HCT116 (cell line): ENCODE results near the gene APP. TPM values are rescaled to one million over a fixed set of nuclear protein-coding genes. Genes with fewer than 3 reads are reported as not detected.

Source experiments
- ATAC-seq: fragments of 200-7000 bp; cut with Tn5 transposase; 2 replicates; pipeline ENCODE4 v1.9.1; 2020; ENCODE audit warnings: mild to moderate bottlenecking, moderate library complexity
- BruUV-seq: library from RNA; stranded (reverse); fragments of 400-500 nt; replicated peaks from 2 replicates; lab custom pipeline; 2021; lab: Mats Ljungman, UMichigan
- CTCF ChIA-PET: fragments of 300-600 bp; sonication (Branson Sonifier 250); formaldehyde crosslinking; loops from one replicate; lab custom pipeline; 2021; ENCODE audit warnings: antibody characterized with exemption; lab: Charles Lee
- POLR2A ChIA-PET: fragments of 300-600, 350-600 bp; sonication (Branson Sonifier 250); formaldehyde crosslinking; loops from one replicate; lab custom pipeline; 2021; ENCODE audit warnings: antibody characterized with exemption; lab: Charles Lee
- RAD21 ChIA-PET, 2 experiments: fragments of 300-600 bp; sonication (Branson Sonifier 250); formaldehyde crosslinking; loops; one replicate each; lab custom pipeline; 2023; ENCODE audit warnings: low total read pairs in 2 of 2; ENCODE audit not compliant: uncharacterized antibody in 2 of 2, unreplicated experiment in 2 of 2, low non-redundant PET in 1 of 2; lab: Charles Lee
- DNase-seq: peaks from one replicate; pipeline ENCODE4 v3.0.0-alpha.2; 2010; ENCODE audit warnings: low read depth, low spot score
- H2AFZ ChIP-seq: fragments of 200-600 bp; shearing (Covaris generic), sonication (generic); 2 replicates; pipeline ENCODE4 v1.6.1; 2017; ENCODE audit warnings: low read depth, mixed run types, mixed read lengths, antibody characterized with exemption, low read length; ENCODE audit not compliant: poor library complexity, severe bottlenecking
- H3K27ac ChIP-seq: 2 replicates; pipeline ENCODE4 v1.5.1; 2012; ENCODE audit warnings: low read depth, low read length
- H3K27me3 ChIP-seq: fragments of 200-600 bp; sonication (generic); 2 replicates; pipeline ENCODE4 v1.6.1; 2016; ENCODE audit warnings: mixed run types, low read length, mixed read lengths; ENCODE audit not compliant: insufficient read depth
- H3K36me3 ChIP-seq, 2 experiments: fragments of 200-500 bp in 1 of 2; fragments of 200-600 bp in 1 of 2; sonication (Bioruptor generic) in 1 of 2; sonication (generic) in 1 of 2; 2 replicates each; pipeline versions ENCODE4 v1.5.1 to v1.6.1; 2014 to 2016; ENCODE audit warnings: low read length in 2 of 2, inconsistent platforms in 1 of 2, mixed read lengths in 1 of 2, mixed run types in 1 of 2; ENCODE audit not compliant: insufficient read depth in 2 of 2, control insufficient read depth in 1 of 2
- H3K4me1 ChIP-seq, 2 experiments: fragments of 200-600 bp in 1 of 2; sonication (generic) in 1 of 2; 2 replicates each; pipeline versions ENCODE4 v1.5.1 to v1.6.1; 2012 to 2017; ENCODE audit warnings: low read length in 2 of 2, inconsistent platforms in 1 of 2, mild to moderate bottlenecking in 1 of 2, mixed read lengths in 1 of 2, mixed run types in 1 of 2, moderate library complexity in 1 of 2; ENCODE audit not compliant: insufficient read depth in 2 of 2, control insufficient read depth in 1 of 2
- H3K4me2 ChIP-seq: fragments of 200-600 bp; sonication (generic); 2 replicates; pipeline ENCODE4 v1.6.1; 2017; ENCODE audit warnings: mixed run types, low read length, mixed read lengths
- H3K4me3 ChIP-seq, 2 experiments: fragments of 200-600 bp in 1 of 2; sonication (generic) in 1 of 2; replicated peaks in 1 of 2; 2 replicates each; pipeline ENCODE4 v1.5.1; 2011 to 2016; ENCODE audit warnings: low read length in 2 of 2, control low read depth in 1 of 2, low read depth in 1 of 2, mild to moderate bottlenecking in 1 of 2, mixed read lengths in 1 of 2, mixed run types in 1 of 2
- H3K79me2 ChIP-seq: fragments of 200-600 bp; sonication (generic); 2 replicates; pipeline ENCODE4 v1.6.1; 2017; ENCODE audit warnings: mild to moderate bottlenecking, mixed run types, low read length, moderate library complexity, mixed read lengths; ENCODE audit not compliant: insufficient read depth
- H3K9ac ChIP-seq: fragments of 200-600 bp; sonication (generic); 2 replicates; pipeline ENCODE4 v1.6.1; 2016; ENCODE audit warnings: low read length, mixed read lengths
- H3K9me2 ChIP-seq: fragments of 200-600 bp; sonication (generic), shearing (Covaris generic); 2 replicates; pipeline ENCODE4 v1.6.1; 2017; ENCODE audit warnings: mixed run types, mild to moderate bottlenecking, moderate library complexity; ENCODE audit not compliant: insufficient read depth
- H3K9me3 ChIP-seq, 2 experiments: fragments of 200-500 bp in 1 of 2; fragments of 200-600 bp in 1 of 2; sonication (Bioruptor generic) in 1 of 2; sonication (generic) in 1 of 2; 2 replicates each; pipeline ENCODE4 v1.6.1; 2014 to 2017; ENCODE audit warnings: low read length in 2 of 2, mixed read lengths in 2 of 2, inconsistent platforms in 1 of 2, low read depth in 1 of 2, mild to moderate bottlenecking in 1 of 2, mixed run types in 1 of 2, moderate library complexity in 1 of 2; ENCODE audit not compliant: control insufficient read depth in 1 of 2, insufficient read depth in 1 of 2
- H4K20me1 ChIP-seq: fragments of 200-600 bp; sonication (generic), shearing (Covaris generic); 2 replicates; pipeline ENCODE4 v1.6.1; 2017; ENCODE audit warnings: mixed run types, mild to moderate bottlenecking, moderate library complexity; ENCODE audit not compliant: insufficient read depth
- CBX3 ChIP-seq: IDR thresholded peaks from 2 replicates; pipeline ENCODE4 v1.6.1; 2012; ENCODE audit warnings: low read depth
- CEBPB ChIP-seq: IDR thresholded peaks from 2 replicates; pipeline ENCODE4 v1.6.1; 2012; ENCODE audit warnings: low read depth
- EGR1 ChIP-seq: IDR thresholded peaks from 2 replicates; pipeline ENCODE4 v1.6.1; 2012; ENCODE audit warnings: low read depth
- ELF1 ChIP-seq: IDR thresholded peaks from 2 replicates; pipeline ENCODE4 v1.6.1; 2012; ENCODE audit warnings: low read depth, borderline replicate concordance
- EZH2phosphoT487 ChIP-seq: fragments of 200-600 bp; IDR thresholded peaks from 2 replicates; pipeline ENCODE4 v1.6.1; 2018; ENCODE audit warnings: antibody characterized with exemption, borderline replicate concordance
- FOSL1 ChIP-seq: IDR thresholded peaks from 2 replicates; pipeline ENCODE4 v1.6.1; 2012; ENCODE audit warnings: low read depth
- JUND ChIP-seq: IDR thresholded peaks from 2 replicates; pipeline ENCODE4 v1.6.1; 2012
- RAD21 ChIP-seq: IDR thresholded peaks from 2 replicates; pipeline ENCODE4 v1.6.1; 2012; ENCODE audit warnings: low read depth, mild to moderate bottlenecking
- SRF ChIP-seq: IDR thresholded peaks from 2 replicates; pipeline ENCODE4 v1.6.1; 2012; ENCODE audit warnings: low read depth
- TCF7L2 ChIP-seq: IDR thresholded peaks from 2 replicates; pipeline ENCODE4 v1.7.0; 2011; ENCODE audit warnings: borderline replicate concordance, inconsistent platforms; ENCODE audit not compliant: insufficient read depth, insufficient read length; ENCODE audit errors: extremely low read depth
- YY1 ChIP-seq: IDR thresholded peaks from 2 replicates; pipeline ENCODE4 v1.6.1; 2011; ENCODE audit warnings: low read length, low read depth, moderate library complexity, mild to moderate bottlenecking; ENCODE audit not compliant: insufficient replicate concordance; ENCODE audit errors: extremely low read depth
- intact Hi-C: fragments of 100-400 bp; cut with micrococcal nuclease; formaldehyde crosslinking; loops from 2 replicates; pipeline ENCODE4 v1.10.0; 2022
- total RNA-seq: library from RNA; stranded (reverse); gene quantifications from one replicate; pipeline ENCODE4 v1.2.1, GENCODE V29; 2021; ENCODE audit not compliant: unreplicated experiment
- TF ChIP-seq, protein P1 (sequence below): IDR thresholded peaks from 2 replicates; pipeline ENCODE4 v1.6.1; 2012
- TF ChIP-seq, protein P2 (sequence below): IDR thresholded peaks from 2 replicates; pipeline ENCODE4 v1.6.1; 2011; ENCODE audit warnings: mild to moderate bottlenecking, low read length, moderate library complexity; ENCODE audit not compliant: insufficient replicate concordance; ENCODE audit errors: extremely low read depth
- TF ChIP-seq, protein P3 (sequence below), 3 experiments: fragments of 200-600 bp in 1 of 3; sonication (generic) in 1 of 3; IDR thresholded peaks in 2 of 3; conservative IDR thresholded peaks in 1 of 3; 2 replicates each; pipeline ENCODE4 v1.5.1; 2012 to 2017; ENCODE audit warnings: low read depth in 2 of 3, low read length in 2 of 3, antibody characterized with exemption in 1 of 3, borderline replicate concordance in 1 of 3, control low read depth in 1 of 3, mild to moderate bottlenecking in 1 of 3, mixed read lengths in 1 of 3, mixed run types in 1 of 3, moderate library complexity in 1 of 3; ENCODE audit not compliant: insufficient read depth in 1 of 3

APP gene
- total RNA-seq, 1 experiment from 2014 or later: 267 TPM

DNA sequence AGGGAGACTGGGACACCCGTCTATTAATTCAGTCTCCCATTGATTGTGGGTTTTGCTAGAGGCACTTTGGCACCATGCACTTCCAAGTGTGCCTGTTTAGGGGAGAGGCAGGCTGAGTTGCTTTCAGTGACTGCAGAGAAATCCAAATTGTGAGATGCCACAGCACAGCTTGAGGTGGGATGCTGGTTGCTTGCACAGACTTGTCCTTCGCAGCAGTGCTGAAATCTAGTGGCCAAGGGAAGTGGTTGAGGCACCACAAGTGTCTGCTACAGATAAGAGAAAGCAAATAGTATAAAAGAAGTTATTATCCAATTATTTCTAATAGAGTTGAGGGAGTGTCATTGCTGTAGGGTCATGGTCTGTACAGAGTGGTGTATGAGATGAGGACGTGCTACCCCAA lies 40.0 kb upstream of the APP start:
- no peaks in the 10 kb centered on the region for H3K9me3 ChIP-seq
- H3K9me2 ChIP-seq: no peaks in the 10 kb centered on the region
- peaks cover 4% of the 10 kb centered on the region; the same call in 1 of the 2 replicates for H3K27me3 ChIP-seq
- no peaks in the 10 kb centered on the region for H3K4me1 ChIP-seq
- CTCF ChIA-PET: no interaction called here
- no peak for ATAC-seq
- BruUV-seq: no TSS peak
- no peaks in the 10 kb centered on the region for H3K36me3 ChIP-seq
- no peak for TF ChIP-seq JUND
- no peak for TF ChIP-seq TCF7L2
- no peak for TF ChIP-seq EGR1
- TF ChIP-seq CEBPB: no peak
- no peak for TF ChIP-seq FOSL1
- TF ChIP-seq ELF1: no peak
- TF ChIP-seq YY1: no peak
- no peak for TF ChIP-seq SRF
- no peak for TF ChIP-seq RAD21
- TF ChIP-seq, protein P1, sequence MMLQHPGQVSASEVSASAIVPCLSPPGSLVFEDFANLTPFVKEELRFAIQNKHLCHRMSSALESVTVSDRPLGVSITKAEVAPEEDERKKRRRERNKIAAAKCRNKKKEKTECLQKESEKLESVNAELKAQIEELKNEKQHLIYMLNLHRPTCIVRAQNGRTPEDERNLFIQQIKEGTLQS: no peak
- TF ChIP-seq EZH2phosphoT487: no peak
- TF ChIP-seq, protein P2, sequence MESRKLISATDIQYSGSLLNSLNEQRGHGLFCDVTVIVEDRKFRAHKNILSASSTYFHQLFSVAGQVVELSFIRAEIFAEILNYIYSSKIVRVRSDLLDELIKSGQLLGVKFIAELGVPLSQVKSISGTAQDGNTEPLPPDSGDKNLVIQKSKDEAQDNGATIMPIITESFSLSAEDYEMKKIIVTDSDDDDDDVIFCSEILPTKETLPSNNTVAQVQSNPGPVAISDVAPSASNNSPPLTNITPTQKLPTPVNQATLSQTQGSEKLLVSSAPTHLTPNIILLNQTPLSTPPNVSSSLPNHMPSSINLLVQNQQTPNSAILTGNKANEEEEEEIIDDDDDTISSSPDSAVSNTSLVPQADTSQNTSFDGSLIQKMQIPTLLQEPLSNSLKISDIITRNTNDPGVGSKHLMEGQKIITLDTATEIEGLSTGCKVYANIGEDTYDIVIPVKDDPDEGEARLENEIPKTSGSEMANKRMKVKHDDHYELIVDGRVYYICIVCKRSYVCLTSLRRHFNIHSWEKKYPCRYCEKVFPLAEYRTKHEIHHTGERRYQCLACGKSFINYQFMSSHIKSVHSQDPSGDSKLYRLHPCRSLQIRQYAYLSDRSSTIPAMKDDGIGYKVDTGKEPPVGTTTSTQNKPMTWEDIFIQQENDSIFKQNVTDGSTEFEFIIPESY: no peak
- TF ChIP-seq, protein P3, sequence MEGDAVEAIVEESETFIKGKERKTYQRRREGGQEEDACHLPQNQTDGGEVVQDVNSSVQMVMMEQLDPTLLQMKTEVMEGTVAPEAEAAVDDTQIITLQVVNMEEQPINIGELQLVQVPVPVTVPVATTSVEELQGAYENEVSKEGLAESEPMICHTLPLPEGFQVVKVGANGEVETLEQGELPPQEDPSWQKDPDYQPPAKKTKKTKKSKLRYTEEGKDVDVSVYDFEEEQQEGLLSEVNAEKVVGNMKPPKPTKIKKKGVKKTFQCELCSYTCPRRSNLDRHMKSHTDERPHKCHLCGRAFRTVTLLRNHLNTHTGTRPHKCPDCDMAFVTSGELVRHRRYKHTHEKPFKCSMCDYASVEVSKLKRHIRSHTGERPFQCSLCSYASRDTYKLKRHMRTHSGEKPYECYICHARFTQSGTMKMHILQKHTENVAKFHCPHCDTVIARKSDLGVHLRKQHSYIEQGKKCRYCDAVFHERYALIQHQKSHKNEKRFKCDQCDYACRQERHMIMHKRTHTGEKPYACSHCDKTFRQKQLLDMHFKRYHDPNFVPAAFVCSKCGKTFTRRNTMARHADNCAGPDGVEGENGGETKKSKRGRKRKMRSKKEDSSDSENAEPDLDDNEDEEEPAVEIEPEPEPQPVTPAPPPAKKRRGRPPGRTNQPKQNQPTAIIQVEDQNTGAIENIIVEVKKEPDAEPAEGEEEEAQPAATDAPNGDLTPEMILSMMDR (IDR thresholded peaks at IDR 0.05 in 2 of 3, conservative IDR thresholded peaks at IDR 0.05 in 1 of 3; ENCODE audit: borderline replicate concordance in 1 of 3, insufficient read depth in 1 of 3, low read depth in 2 of 3, low read length in 2 of 3): no peak
- no peak for TF ChIP-seq CBX3
- TF ChIP-seq, all 23 proteins: peak for 0
- ChIA-PET POLR2A (no interaction called here), RAD21 (no interaction called here)
- intact Hi-C loops: no loop called here
- Histone ChIP-seq H3K79me2 (no peaks in the 10 kb centered on the region), H3K9ac (no peak overlapping the region), H4K20me1 (no peaks in the 10 kb centered on the region), H3K4me2 (no peak overlapping the region), H2AFZ (no peak overlapping the region), H3K4me3 (no peak overlapping the region), H3K27ac (no peak overlapping the region)
- DNase-seq: no peak
